ENCODE measurements around the gene MORN4. TPM values are rescaled to one million over a fixed set of nuclear protein-coding genes. Genes with fewer than 3 reads are reported as not detected.

Gene MORN4
- 3.3 and 3.5 TPM in 2 replicates for total RNA-seq

DNA sequence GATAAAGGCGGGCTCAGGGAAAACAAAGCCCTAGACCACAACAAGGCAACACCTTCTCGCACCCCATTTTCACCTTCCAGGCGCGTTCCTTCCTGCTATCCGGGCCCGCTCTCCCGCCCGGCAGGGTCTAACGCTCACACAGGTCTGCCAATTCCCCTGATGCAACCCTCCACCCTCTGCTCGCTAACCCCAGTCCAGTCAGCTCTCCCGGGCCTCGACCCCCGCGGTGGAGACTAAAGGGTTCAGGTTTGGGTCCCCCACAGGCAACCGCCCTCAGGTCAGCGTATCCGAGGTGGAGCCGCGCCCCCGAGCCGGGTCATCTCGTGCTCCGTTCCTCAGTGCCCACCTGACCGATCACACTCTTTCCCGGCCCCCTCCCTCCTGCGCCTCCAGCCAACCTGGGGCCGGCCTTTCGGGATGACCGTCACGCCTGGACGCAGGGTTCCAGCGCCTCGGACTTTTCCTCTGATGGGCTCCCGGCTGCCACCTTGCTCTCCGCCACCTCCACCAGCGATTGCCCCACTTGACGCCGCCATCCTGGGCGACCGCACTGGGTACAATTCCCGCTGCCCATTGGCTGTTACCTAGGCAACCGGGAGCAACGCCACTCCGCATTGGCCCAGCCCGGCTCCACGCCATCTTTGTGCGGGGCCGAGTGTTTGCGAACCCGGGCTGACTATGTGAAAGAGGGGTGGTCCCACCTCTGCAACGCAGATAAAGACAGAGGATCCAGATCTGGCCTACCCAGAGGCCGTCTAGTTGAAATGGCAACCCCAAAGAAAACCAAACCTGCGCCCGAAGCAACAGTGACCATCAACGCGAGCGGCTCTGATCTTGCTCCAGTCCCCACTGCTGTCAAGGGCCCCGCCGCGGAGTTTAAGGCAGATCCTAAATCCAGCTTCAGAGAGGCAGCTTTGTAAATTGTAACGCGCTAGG lies at the start of gene MORN4:
Gene MORN4 (minus strand): TSS at position 552 of the 936 bp plus-strand sequence. CDS start 13,847 bp downstream, outside the sequence.

DNA sequence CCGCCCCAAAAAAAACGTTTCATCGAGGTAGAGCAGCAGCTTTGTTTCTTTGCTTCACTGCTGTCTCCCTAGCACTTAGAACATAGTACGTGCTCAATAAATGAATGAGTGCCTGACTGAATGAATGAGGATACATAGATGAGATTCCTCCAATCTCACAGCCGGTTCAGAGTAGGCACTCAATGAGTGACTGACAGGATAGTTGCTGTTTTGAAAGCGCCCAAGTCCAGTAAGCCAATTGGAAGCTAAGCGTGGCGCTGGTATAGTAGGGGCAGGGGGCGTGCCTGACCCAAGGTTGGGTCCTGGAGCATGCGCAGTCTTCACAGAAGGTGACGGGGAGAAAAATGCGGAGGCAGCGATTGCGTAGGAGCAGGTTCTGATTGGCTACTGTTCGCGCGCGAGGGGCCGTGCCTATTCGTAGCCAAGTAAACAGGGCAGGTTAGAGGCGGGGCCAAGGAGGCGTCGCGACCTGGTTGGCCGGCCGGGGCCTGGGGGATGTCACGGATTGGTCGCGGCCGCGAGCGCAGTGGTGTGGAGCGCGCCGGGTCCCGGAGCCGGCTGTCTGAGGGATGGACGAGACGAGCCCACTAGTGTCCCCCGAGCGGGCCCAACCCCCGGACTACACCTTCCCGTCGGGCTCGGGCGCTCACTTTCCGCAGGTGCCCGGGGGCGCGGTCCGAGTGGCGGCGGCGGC lies 7.0 kb upstream of the MORN4 start, which contains the start of gene PI4K2A:
Gene PI4K2A (plus strand): TSS at position 498 of the 694 bp plus-strand sequence. CDS start 72 bp downstream, at position 570.

DNA sequence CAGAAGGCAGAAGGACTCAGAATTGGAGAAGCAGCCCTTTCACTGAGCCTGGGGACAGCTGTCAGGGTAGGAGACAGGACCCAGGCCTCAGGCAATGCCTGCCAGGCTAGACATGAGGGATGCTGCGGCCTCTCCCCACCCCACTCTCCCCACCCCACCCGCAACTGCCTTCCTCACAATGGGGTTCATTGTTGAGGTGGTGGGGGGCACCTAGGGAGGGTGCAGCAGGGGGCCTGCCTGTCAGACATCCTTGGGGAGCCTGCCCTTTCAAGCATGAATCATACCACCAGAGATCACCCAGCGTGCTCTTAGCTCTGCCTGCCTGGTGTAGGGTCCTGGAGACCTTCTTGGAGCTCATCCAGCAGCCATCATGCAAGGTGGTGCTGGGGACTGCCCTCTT lies 43.8 kb downstream of the MORN4 start, which contains the start of gene C10orf62:
Gene C10orf62 (plus strand): TSS at position 243 of the 400 bp plus-strand sequence. CDS start 177 bp downstream, outside the sequence.

DNA sequence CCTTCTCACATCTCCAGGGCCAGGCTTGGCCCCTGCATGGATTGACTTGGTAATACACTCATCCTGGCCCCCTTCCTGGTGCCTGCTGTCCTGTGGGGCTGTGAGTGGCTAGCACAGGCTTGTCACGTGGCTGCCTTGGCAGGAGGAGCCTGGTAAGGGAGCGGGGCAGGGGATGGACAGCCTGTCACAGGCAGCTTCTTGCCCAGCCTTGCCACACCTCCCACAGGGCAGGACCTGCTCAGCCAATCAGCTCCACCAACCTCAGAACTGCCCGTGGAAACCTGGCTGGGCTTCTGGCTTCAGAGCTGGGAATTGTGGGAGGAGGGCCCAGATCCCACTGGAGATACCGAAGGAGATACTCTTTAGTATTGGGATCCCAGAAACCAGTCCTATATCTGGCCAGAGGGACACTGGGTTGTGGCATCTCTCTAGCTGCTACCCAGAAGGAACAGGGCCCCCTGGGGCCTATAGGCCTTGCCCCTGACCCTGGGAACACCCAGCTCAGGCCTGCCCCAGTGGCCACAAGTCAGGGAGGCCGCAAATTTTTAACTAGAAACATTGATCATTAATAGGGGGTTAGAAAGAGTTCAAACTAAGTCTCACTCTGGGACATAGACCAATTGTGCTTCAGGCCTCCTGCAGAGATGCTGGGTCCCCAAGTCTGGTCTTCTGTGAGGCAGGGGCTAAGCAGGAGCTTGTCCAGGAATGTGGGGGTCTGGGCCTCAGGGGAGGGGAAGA lies 49.1 kb downstream of the MORN4 start, which contains the start of gene HOGA1:
Gene HOGA1 (plus strand): TSS at position 330 of the 738 bp plus-strand sequence. CDS start 315 bp downstream, at position 645.

DNA sequence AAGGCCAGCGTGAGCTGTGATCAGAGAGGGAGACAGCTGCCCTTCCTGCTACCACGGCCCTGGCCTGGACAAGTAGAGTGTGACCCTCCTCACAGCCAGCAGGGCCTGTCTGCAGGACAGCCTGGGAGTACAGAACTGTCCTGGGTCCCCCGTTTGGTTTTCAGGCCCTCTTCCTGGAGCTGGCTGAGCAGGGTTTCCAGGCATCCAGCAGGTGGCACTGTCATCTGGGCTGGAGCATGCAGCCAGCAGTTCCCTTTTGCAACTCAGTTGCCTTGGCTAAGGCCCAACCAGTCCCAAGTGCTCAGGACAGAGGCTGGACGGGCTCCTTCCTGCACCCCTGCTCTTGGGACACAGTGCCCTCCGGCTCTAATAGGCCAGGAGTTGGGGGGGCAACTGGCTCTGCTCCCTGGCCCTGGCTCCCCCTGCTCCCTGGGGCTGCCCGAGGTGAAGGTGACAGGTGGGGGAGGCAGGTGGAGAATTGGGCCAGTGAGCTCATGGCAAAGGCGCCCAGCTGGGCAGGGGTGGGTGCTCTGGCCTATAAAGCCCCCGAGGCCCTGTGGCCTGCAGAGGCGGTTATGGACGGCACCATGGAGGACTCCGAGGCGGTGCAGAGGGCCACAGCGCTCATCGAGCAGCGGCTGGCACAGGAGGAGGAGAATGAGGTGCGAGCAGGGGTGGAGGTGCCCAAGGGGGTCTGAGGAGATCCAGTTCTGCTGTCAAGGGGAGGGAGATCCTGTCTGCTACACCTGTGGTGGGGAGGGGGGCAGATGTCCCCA lies 60.9 kb downstream of the MORN4 start, which contains the start of gene ANKRD2:
Gene ANKRD2 (plus strand): TSS at position 566 of the 776 bp plus-strand sequence. CDS start 10 bp downstream, at position 576.

Other genes starting within 250 kb of the MORN4 start
- gene RRP12, start 232.2 kb downstream of the MORN4 start, total RNA-seq, result 11.8 and 17.9 TPM in 2 replicates
- gene PGAM1, start 207.3 kb downstream of the MORN4 start, total RNA-seq, result 450 and 544 TPM in 2 replicates
- 40.2 and 41.9 TPM in 2 replicates for gene EXOSC1, start 187.5 kb downstream of the MORN4 start, total RNA-seq
- 42.6 and 59.0 TPM in 2 replicates for gene ZDHHC16, start 187.3 kb downstream of the MORN4 start, total RNA-seq
- 87.3 and 97.9 TPM in 2 replicates for gene MMS19, start 135.1 kb downstream of the MORN4 start, total RNA-seq
- gene UBTD1, start 134.6 kb downstream of the MORN4 start, total RNA-seq, result 17.2 and 36.2 TPM in 2 replicates
- 0.50 and 2.3 TPM in 2 replicates for gene ANKRD2, start 60.7 kb downstream of the MORN4 start, total RNA-seq
- gene HOGA1, start 49.1 kb downstream of the MORN4 start, total RNA-seq, result 1.3 and 3.3 TPM in 2 replicates
- 0.15 TPM in 1 of 2 replicates, not detected in the other for gene C10orf62, start 43.8 kb downstream of the MORN4 start, total RNA-seq
- 24.3 and 40.2 TPM in 2 replicates for gene PI4K2A, start 7.2 kb upstream of the MORN4 start, total RNA-seq
- gene AVPI1, start 53.7 kb upstream of the MORN4 start, total RNA-seq, result 46.0 and 91.5 TPM in 2 replicates
- gene MARVELD1, start 80.2 kb upstream of the MORN4 start, total RNA-seq, result 41.4 and 47.4 TPM in 2 replicates
- 20.9 and 23.3 TPM in 2 replicates for gene ZFYVE27, start 103.6 kb upstream of the MORN4 start, total RNA-seq
- not detected in 2 replicates for gene SFRP5, start 138.5 kb upstream of the MORN4 start, total RNA-seq
- gene GOLGA7B, start 216.3 kb upstream of the MORN4 start, total RNA-seq, result not detected in 2 replicates